Breast epithelium (tissue), 4 donors: ENCODE results near the gene KIN. TPM values are rescaled to one million over a fixed set of nuclear protein-coding genes. Genes with fewer than 3 reads are reported as not detected.

Experiments used
- DNase-seq, 2 donors: peaks; one replicate each; pipeline ENCODE4 v3.0.0-alpha.2; 2019; ENCODE audit warnings: low spot score in 2 of 2
- H3K27ac ChIP-seq, 2 donors: fragments of 200-600 bp; sonication (generic) in 1 of 2; one replicate each; pipeline ENCODE4 v1.5.1; 2016 to 2019; ENCODE audit warnings: mild to moderate bottlenecking in 1 of 2
- H3K27me3 ChIP-seq, 2 donors: fragments of 200-600 bp; sonication (generic) in 1 of 2; one replicate each; pipeline versions ENCODE4 v1.5.1 to v1.6.0; 2017 to 2019; ENCODE audit warnings: control low read depth in 1 of 2, mild to moderate bottlenecking in 1 of 2
- H3K36me3 ChIP-seq: fragments of 200-600 bp; one replicate; pipeline ENCODE4 v1.5.1; 2019
- H3K4me1 ChIP-seq, 2 donors: fragments of 200-600 bp; sonication (generic); one replicate each; pipeline ENCODE4 v1.5.1; 2016 to 2019; ENCODE audit warnings: control low read depth in 1 of 2
- H3K4me3 ChIP-seq, 3 donors: fragments of 200-600 bp; sonication (generic); 1 replicate in 2 of 3; 2 replicates in 1 of 3; pipeline ENCODE4 v1.5.1; 2016 to 2019; ENCODE audit warnings: mild to moderate bottlenecking in 3 of 3, moderate library complexity in 2 of 3
- H3K9me3 ChIP-seq, 2 donors: fragments of 200-600 bp; sonication (generic) in 1 of 2; one replicate each; pipeline ENCODE4 v1.5.1; 2016 to 2019; ENCODE audit warnings: control low read depth in 1 of 2
- POLR2A ChIP-seq: fragments of 450-650 bp; IDR thresholded peaks from one replicate; pipeline ENCODE4 v1.6.1; 2016; ENCODE audit warnings: antibody characterized with exemption, mild to moderate bottlenecking, moderate library complexity
- POLR2AphosphoS5 ChIP-seq, 3 donors: sonication (generic); formaldehyde crosslinking; IDR thresholded peaks; one replicate each; pipeline ENCODE4 v1.6.1; 2017; ENCODE audit warnings: antibody characterized with exemption in 3 of 3
- intact Hi-C: fragments of 100-400 bp; cut with DNase I; formaldehyde crosslinking; loops from one replicate; pipeline ENCODE4 v1.15.1; 2023; ENCODE audit warnings: low total_unique reads
- total RNA-seq, 3 donors: library from RNA; depleted of rRNA; stranded (reverse); fragments of >200 nt; gene quantifications; one replicate each; pipeline ENCODE4 v1.1.0, GENCODE V29; 2016
- TF ChIP-seq, protein P1 (sequence below), 3 donors: fragments of 450-650 bp; IDR thresholded peaks; one replicate each; pipeline ENCODE4 v1.5.1; 2016 to 2017; ENCODE audit warnings: antibody characterized with exemption in 3 of 3, mild to moderate bottlenecking in 3 of 3, moderate library complexity in 3 of 3

KIN gene
- total RNA-seq, 3 donors from 2014 or later, result 5.9 to 13.3 (median 9.5) TPM

DNA sequence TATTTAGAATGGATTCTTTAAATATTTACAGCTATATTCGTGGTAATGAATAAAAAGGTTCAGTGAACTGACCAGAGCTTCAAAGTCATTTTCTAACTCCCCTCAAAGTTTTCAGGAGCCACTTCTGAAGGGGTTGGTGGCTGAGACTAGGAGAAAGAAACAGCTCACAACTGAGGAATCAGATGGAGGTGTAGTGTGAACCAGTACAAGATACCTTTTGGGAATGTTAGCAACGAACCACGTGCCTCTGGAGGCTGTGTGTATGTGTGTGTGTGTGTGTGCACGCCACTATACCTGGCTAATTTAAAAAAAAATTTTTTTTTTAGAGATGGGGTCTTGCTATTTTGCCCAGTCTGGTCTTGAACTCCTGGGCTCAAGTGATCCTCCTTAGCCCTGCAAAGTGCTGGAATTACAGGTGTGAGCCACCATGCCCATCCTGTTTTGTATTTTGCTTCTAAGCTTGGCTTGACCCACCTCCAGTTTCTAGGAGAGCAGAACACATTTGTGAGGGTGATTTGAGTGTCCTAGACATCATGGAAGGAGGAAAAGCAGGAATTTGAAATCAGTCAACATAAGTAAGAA is 21.0 kb upstream of the KIN start:
- no peak for TF ChIP-seq POLR2AphosphoS5 (IDR thresholded peaks at IDR 0.05)
- TF ChIP-seq POLR2A, result no peak
- TF ChIP-seq, protein P1, sequence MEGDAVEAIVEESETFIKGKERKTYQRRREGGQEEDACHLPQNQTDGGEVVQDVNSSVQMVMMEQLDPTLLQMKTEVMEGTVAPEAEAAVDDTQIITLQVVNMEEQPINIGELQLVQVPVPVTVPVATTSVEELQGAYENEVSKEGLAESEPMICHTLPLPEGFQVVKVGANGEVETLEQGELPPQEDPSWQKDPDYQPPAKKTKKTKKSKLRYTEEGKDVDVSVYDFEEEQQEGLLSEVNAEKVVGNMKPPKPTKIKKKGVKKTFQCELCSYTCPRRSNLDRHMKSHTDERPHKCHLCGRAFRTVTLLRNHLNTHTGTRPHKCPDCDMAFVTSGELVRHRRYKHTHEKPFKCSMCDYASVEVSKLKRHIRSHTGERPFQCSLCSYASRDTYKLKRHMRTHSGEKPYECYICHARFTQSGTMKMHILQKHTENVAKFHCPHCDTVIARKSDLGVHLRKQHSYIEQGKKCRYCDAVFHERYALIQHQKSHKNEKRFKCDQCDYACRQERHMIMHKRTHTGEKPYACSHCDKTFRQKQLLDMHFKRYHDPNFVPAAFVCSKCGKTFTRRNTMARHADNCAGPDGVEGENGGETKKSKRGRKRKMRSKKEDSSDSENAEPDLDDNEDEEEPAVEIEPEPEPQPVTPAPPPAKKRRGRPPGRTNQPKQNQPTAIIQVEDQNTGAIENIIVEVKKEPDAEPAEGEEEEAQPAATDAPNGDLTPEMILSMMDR (IDR thresholded peaks at IDR 0.05), result no peak
- Histone ChIP-seq H3K9me3 (no peaks in the 10 kb centered on the region), H3K27me3 (no peaks in the 10 kb centered on the region), H3K4me3 (no peak overlapping the region), H3K4me1 (no peaks in the 10 kb centered on the region), H3K27ac (no peak overlapping the region), H3K36me3 (peaks cover 5% of the 10 kb centered on the region)
- intact Hi-C loops, result no loop called here
- DNase-seq, result no peak

DNA sequence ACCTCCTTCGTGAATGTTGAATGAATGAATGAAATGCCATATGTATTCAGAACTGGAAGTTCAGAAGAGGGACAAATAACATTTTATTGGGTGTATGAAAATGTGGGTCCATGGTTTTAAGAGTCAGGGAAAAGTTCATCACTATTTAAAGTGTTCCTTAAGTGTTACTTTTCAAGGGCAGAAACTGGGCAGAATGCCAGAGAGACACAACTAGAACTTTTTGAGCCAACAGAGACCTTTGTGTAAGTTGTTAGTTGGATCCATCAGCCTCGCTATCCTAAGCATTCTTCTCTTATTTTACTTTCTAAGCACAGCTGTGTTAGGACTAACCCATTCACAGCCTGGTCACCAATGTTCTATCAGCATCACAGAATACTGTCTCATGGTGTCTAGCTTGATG is 16.9 kb upstream of the KIN start:
- H3K4me1 ChIP-seq, result no peaks in the 10 kb centered on the region
- no peak overlapping the region for H3K27ac ChIP-seq
- no peak for DNase-seq
- no peak overlapping the region for H3K4me3 ChIP-seq
- H3K9me3 ChIP-seq, result no peaks in the 10 kb centered on the region
- TF ChIP-seq, protein P1 (IDR thresholded peaks at IDR 0.05), result no peak
- TF ChIP-seq POLR2AphosphoS5 (IDR thresholded peaks at IDR 0.05) (no peak), POLR2A (no peak)
- no peaks in the 10 kb centered on the region for H3K27me3 ChIP-seq
- peaks cover 19% of the 10 kb centered on the region for H3K36me3 ChIP-seq
- intact Hi-C loops, result no loop called here

DNA sequence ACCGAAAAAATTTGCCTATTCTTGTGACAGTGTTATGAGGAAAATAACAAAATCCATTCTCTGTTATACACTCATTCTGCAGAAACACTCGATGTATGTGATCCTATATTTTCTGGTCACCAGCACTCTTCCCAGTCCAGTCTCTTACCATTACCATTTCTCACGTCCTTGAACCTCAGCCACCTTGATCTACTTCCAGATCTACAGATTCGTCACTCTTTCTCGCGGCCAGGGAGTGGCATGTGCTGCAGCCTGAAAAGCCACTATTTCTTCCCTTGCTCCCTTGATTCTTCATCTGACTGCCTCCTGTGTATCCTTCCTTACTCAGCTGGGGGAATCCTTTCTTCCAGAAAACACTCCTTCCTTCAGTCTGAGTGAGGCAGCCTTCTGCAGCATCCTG is 16.4 kb upstream of the KIN start:
- Histone ChIP-seq H3K27ac (no peak overlapping the region), H3K4me3 (no peak overlapping the region), H3K27me3 (no peaks in the 10 kb centered on the region), H3K36me3 (peaks cover 19% of the 10 kb centered on the region), H3K9me3 (no peaks in the 10 kb centered on the region), H3K4me1 (no peaks in the 10 kb centered on the region)
- intact Hi-C loops, result no loop called here
- DNase-seq, result no peak
- TF ChIP-seq POLR2AphosphoS5 (IDR thresholded peaks at IDR 0.05) (no peak), POLR2A (no peak)
- TF ChIP-seq, protein P1 (IDR thresholded peaks at IDR 0.05), result no peak

DNA sequence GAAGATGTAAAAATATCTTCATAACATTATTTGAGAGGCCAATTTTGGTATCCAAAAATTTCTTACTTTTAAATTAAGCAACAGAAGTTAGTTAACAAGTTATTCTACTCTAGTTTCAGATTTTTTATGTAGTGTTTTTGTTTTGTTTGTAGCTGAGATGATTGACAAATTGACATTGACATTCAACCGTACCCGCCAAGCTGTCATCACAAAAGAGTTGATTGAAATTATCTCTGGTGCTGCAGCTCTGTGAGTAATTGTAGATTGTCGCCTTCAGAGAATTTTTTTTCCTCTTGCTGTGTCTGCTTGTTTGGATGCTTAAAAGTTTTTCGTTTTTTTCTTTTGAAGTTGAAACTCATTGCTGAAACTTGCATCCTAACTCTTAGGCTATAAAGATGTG is 14.8 kb upstream of the KIN start:
- intact Hi-C loops, result no loop called here
- Histone ChIP-seq H3K27me3 (no peaks in the 10 kb centered on the region), H3K36me3 (peaks cover 19% of the 10 kb centered on the region), H3K9me3 (no peaks in the 10 kb centered on the region), H3K27ac (no peak overlapping the region), H3K4me3 (no peak overlapping the region), H3K4me1 (no peaks in the 10 kb centered on the region)
- no peak for DNase-seq
- TF ChIP-seq, protein P1 (IDR thresholded peaks at IDR 0.05), result no peak
- TF ChIP-seq POLR2AphosphoS5 (IDR thresholded peaks at IDR 0.05), result no peak
- TF ChIP-seq POLR2A, result no peak

DNA sequence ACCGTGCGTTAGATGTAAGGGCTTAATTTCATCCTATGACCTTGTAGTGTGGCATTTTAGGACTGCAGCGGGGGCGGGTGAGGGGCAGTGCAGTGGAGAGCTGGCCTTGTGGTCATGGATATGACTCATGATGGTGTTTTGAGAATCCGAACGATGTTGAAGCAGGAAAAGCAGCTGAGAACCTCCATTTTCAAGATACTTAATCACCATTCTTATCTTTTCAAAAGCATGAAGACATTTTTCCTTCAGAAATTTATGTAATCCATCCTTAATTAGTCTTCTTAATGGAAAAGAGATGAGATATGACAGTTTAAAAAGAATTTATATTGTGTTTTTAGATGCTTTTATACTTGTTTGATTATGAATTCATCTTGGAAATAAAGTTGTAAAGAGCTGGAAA is 9.8 kb upstream of the KIN start:
- H3K27me3 ChIP-seq, result no peaks in the 10 kb centered on the region
- DNase-seq, result no peak
- TF ChIP-seq POLR2AphosphoS5 (IDR thresholded peaks at IDR 0.05), result no peak
- no peak for TF ChIP-seq POLR2A
- no peaks in the 10 kb centered on the region for H3K9me3 ChIP-seq
- H3K4me1 ChIP-seq, result no peaks in the 10 kb centered on the region
- no peak overlapping the region for H3K4me3 ChIP-seq
- intact Hi-C loops, result no loop called here
- H3K36me3 ChIP-seq, result peaks cover 14% of the 10 kb centered on the region
- no peak overlapping the region for H3K27ac ChIP-seq

DNA sequence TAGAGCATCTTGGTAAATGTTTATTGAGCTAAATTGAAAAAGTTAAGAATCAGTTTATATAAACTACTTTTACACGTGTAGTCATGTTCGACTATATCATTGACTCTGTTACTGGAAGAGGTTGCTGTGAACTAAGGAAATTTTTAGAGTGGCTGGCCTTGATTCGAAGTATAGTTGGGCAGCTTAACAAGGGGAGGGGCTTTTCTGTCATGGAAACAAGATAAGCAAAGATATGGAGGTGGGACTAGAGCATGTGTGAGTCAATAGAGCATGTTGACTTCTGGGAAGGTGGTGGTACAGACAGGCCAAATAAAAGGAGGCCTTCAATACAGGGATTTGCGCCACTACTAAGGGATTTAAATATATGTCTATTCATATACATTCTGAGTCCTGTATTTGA is 7.8 kb upstream of the KIN start:
- Histone ChIP-seq H3K36me3 (no peaks in the 10 kb centered on the region), H3K4me1 (no peaks in the 10 kb centered on the region), H3K27ac (no peak overlapping the region), H3K9me3 (no peaks in the 10 kb centered on the region), H3K4me3 (no peak overlapping the region), H3K27me3 (no peaks in the 10 kb centered on the region)
- intact Hi-C loops, result no loop called here
- TF ChIP-seq POLR2A (no peak), POLR2AphosphoS5 (IDR thresholded peaks at IDR 0.05) (no peak)
- TF ChIP-seq, protein P1 (IDR thresholded peaks at IDR 0.05), result no peak
- DNase-seq, result no peak
